A549 (cell line): Measurements from ENCODE around the gene NDUFV2. TPM values are rescaled to one million over a fixed set of nuclear protein-coding genes. Genes with fewer than 3 reads are reported as not detected.

Experiments
- ATAC-seq, 2 experiments: fragments of 200-7000 bp in 1 of 2; fragments of >200 bp in 1 of 2; cut with Nextera tagmentation in 1 of 2; cut with Tn5 transposase in 1 of 2; 3 replicates each; pipeline versions ENCODE4 v1.8.0 to v1.9.1; 2018 to 2020; ENCODE audit warnings: mild to moderate bottlenecking in 1 of 2, moderate library complexity in 1 of 2
- CTCF ChIA-PET: fragments of 300-600 bp; sonication (Branson Sonifier 250); formaldehyde crosslinking; extraction: SDS; loops from one replicate; lab custom pipeline; 2021; ENCODE audit warnings: antibody characterized with exemption, inconsistent platforms; lab: Yijun Ruan, JAX
- POLR2A ChIA-PET: fragments of 350-600 bp; formaldehyde crosslinking; extraction: SDS; loops from one replicate; lab custom pipeline; 2021; ENCODE audit warnings: antibody characterized with exemption, inconsistent platforms; lab: Yijun Ruan, JAX
- DNase-seq, 2 experiments: peaks; one replicate each; pipeline versions ENCODE4 v3.0.0 to v3.0.0-alpha.2; 2011 to 2016; ENCODE audit warnings: low read depth in 1 of 2, low spot score in 1 of 2
- FAIRE-seq: peaks from 2 replicates; lab custom pipeline; 2011; peaks lifted over from hg19 to GRCh38; lab: Jason Lieb, UNC
- H3K27ac ChIP-seq, 2 experiments: fragments of >200 bp; sonication (Bioruptor Twin); formaldehyde crosslinking; 3 replicates each; pipeline ENCODE4 v1.5.1; 2016 to 2017
- H3K4me1 ChIP-seq: fragments of >200 bp; sonication (Bioruptor Twin); formaldehyde crosslinking; 3 replicates; pipeline ENCODE4 v1.6.1; 2016
- H3K4me2 ChIP-seq: fragments of >200 bp; sonication (Bioruptor Twin); formaldehyde crosslinking; 3 replicates; pipeline ENCODE4 v1.6.1; 2016
- H3K4me3 ChIP-seq: fragments of >200 bp; sonication (Bioruptor Twin); formaldehyde crosslinking; 3 replicates; pipeline ENCODE4 v1.5.1; 2016
- H3K9me3 ChIP-seq: fragments of >200 bp; sonication (Bioruptor Twin); formaldehyde crosslinking; 3 replicates; pipeline ENCODE4 v1.6.1; 2016
- CEBPB ChIP-seq, 2 experiments: fragments of >200 bp in 1 of 2; sonication (Bioruptor Twin) in 1 of 2; formaldehyde crosslinking in 1 of 2; IDR thresholded peaks; 2 replicates each; pipeline ENCODE4 v1.6.1; 2012 to 2016
- EHF ChIP-seq: fragments of 250-450 bp; sonication (Bioruptor Pico); IDR thresholded peaks from 2 replicates; pipeline ENCODE4 v1.5.0; 2020; ENCODE audit warnings: mild to moderate bottlenecking
- EP300 ChIP-seq, 2 experiments: fragments of >200 bp; sonication (Bioruptor Twin); formaldehyde crosslinking; IDR thresholded peaks; 2 replicates in 1 of 2; 3 replicates in 1 of 2; pipeline ENCODE4 v1.6.1; 2016 to 2017
- FOSB ChIP-seq: fragments of 250-450 bp; sonication (Bioruptor Pico); IDR thresholded peaks from 2 replicates; pipeline ENCODE4 v1.5.0; 2020; ENCODE audit warnings: mild to moderate bottlenecking, moderate library complexity
- FOSL2 ChIP-seq, 2 experiments: fragments of 450-650 bp in 1 of 2; fragments of >200 bp in 1 of 2; sonication (Bioruptor Twin) in 1 of 2; formaldehyde crosslinking; IDR thresholded peaks; 2 replicates each; pipeline versions ENCODE4 v1.5.0 to v1.6.1; 2016 to 2020; ENCODE audit warnings: mild to moderate bottlenecking in 1 of 2, moderate library complexity in 1 of 2
- HOXA7 ChIP-seq: fragments of 250-450 bp; sonication (Bioruptor Pico); IDR thresholded peaks from 2 replicates; pipeline ENCODE4 v1.5.0; 2020; ENCODE audit warnings: mild to moderate bottlenecking, moderate library complexity
- HOXB13 ChIP-seq: fragments of 250-450 bp; sonication (Bioruptor Pico); IDR thresholded peaks from 2 replicates; pipeline ENCODE4 v1.5.0; 2020; ENCODE audit warnings: low read depth, mild to moderate bottlenecking, moderate library complexity
- KDM1A ChIP-seq: fragments of 200-600 bp; sonication (generic); IDR thresholded peaks from 2 replicates; pipeline ENCODE4 v1.6.1; 2016; ENCODE audit warnings: low read depth, mild to moderate bottlenecking
- KDM5A ChIP-seq: fragments of 200-600 bp; sonication (generic); IDR thresholded peaks from 2 replicates; pipeline ENCODE4 v1.6.1; 2016; ENCODE audit warnings: antibody characterized with exemption, mild to moderate bottlenecking
- MAFK ChIP-seq: fragments of 450-650 bp; IDR thresholded peaks from 2 replicates; pipeline ENCODE4 v1.6.1; 2014; ENCODE audit not compliant: partially characterized antibody
- MAZ ChIP-seq: fragments of 150-350 bp; IDR thresholded peaks from 2 replicates; pipeline ENCODE4 v1.6.1; 2014; ENCODE audit warnings: antibody characterized with exemption, low read depth, low read length, borderline replicate concordance
- PHF8 ChIP-seq: fragments of 200-600 bp; sonication (generic); IDR thresholded peaks from 2 replicates; pipeline ENCODE4 v1.6.1; 2016; ENCODE audit warnings: low read depth, mild to moderate bottlenecking, antibody characterized with exemption, moderate library complexity, borderline replicate concordance
- POLR2A ChIP-seq: IDR thresholded peaks from 2 replicates; pipeline ENCODE4 v1.6.1; 2012; ENCODE audit warnings: mild to moderate bottlenecking, low read length
- POLR2AphosphoS2 ChIP-seq: conservative IDR thresholded peaks from 2 replicates; pipeline ENCODE4 v1.6.1; 2012; ENCODE audit warnings: low read length, improper control_type of control experiment, inconsistent platforms
- RFX5 ChIP-seq: fragments of 450-650 bp; IDR thresholded peaks from 2 replicates; pipeline ENCODE4 v1.7.1; 2014; ENCODE audit warnings: antibody characterized with exemption, mild to moderate bottlenecking, moderate library complexity
- RNF2 ChIP-seq: fragments of 200-600 bp; sonication (generic); IDR thresholded peaks from 2 replicates; pipeline ENCODE4 v1.6.1; 2016; ENCODE audit warnings: low read depth, mild to moderate bottlenecking, antibody characterized with exemption, moderate library complexity, borderline replicate concordance
- SMC3 ChIP-seq: fragments of >200 bp; sonication (Bioruptor Twin); formaldehyde crosslinking; IDR thresholded peaks from 3 replicates; pipeline ENCODE4 v1.6.1; 2018; ENCODE audit warnings: inconsistent platforms
- ZC3H11A ChIP-seq: fragments of 450-650 bp; IDR thresholded peaks from 2 replicates; pipeline ENCODE4 v1.6.1; 2014; ENCODE audit warnings: antibody characterized with exemption, mild to moderate bottlenecking
- ZFP36 ChIP-seq: fragments of 450-650 bp; IDR thresholded peaks from 2 replicates; pipeline ENCODE4 v1.6.1; 2014; ENCODE audit warnings: borderline replicate concordance; ENCODE audit not compliant: partially characterized antibody
- ZSCAN20 ChIP-seq: fragments of 250-450 bp; sonication (Bioruptor Pico); IDR thresholded peaks from 2 replicates; pipeline ENCODE4 v1.8.0; 2022; ENCODE audit warnings: mild to moderate bottlenecking, moderate library complexity
- WGBS: methylation state at CpG from one replicate; pipeline ENCODE4 v1.1.6; 2017; ENCODE audit errors: missing lambda C conversion rate; 5-methylcytosine and 5-hydroxymethylcytosine counted together
- polyA plus RNA-seq, 4 experiments: library from polyadenylated mRNA; depleted of rRNA in 3 of 4; stranded (reverse); fragments of >200 nt; fragmentation: RNase III in 1 of 4; extraction: RNeasy Plus Mini Kit Qiagen cat#74134 plus additional on column Dnase treatment in 1 of 4; gene quantifications; 2 replicates in 3 of 4; 3 replicates in 1 of 4; pipeline ENCODE4 v1.2.3, GENCODE V29; 2011 to 2017
- TF ChIP-seq, protein P1 (sequence below): IDR thresholded peaks from 2 replicates; pipeline ENCODE4 v1.6.1; 2012
- TF ChIP-seq, protein P2 (sequence below): fragments of >200 bp; sonication (Bioruptor Twin); formaldehyde crosslinking; IDR thresholded peaks from 3 replicates; pipeline ENCODE4 v1.6.1; 2016
- TF ChIP-seq, protein P3 (sequence below): fragments of >200 bp; sonication (Bioruptor Twin); formaldehyde crosslinking; IDR thresholded peaks from 2 replicates; pipeline ENCODE4 v1.6.1; 2016
- TF ChIP-seq, protein P4 (sequence below): IDR thresholded peaks from 2 replicates; pipeline ENCODE4 v1.6.1; 2012; ENCODE audit warnings: low read depth, borderline replicate concordance
- TF ChIP-seq, protein P5 (sequence below): IDR thresholded peaks from 2 replicates; pipeline ENCODE4 v1.6.1; 2012
- TF ChIP-seq, protein P6 (sequence below): fragments of >200 bp; sonication (Bioruptor Twin); formaldehyde crosslinking; IDR thresholded peaks from 3 replicates; pipeline ENCODE4 v1.5.1; 2016
- TF ChIP-seq, protein P7 (sequence below): fragments of 250-450 bp; sonication (Bioruptor Pico); IDR thresholded peaks from 2 replicates; pipeline ENCODE4 v1.5.0; 2020; ENCODE audit warnings: low read depth, mild to moderate bottlenecking, moderate library complexity

NDUFV2 gene
- polyA plus RNA-seq, 2 of the 4 experiments (the other 2 are of a cell fraction) = 115 to 180 TPM

DNA sequence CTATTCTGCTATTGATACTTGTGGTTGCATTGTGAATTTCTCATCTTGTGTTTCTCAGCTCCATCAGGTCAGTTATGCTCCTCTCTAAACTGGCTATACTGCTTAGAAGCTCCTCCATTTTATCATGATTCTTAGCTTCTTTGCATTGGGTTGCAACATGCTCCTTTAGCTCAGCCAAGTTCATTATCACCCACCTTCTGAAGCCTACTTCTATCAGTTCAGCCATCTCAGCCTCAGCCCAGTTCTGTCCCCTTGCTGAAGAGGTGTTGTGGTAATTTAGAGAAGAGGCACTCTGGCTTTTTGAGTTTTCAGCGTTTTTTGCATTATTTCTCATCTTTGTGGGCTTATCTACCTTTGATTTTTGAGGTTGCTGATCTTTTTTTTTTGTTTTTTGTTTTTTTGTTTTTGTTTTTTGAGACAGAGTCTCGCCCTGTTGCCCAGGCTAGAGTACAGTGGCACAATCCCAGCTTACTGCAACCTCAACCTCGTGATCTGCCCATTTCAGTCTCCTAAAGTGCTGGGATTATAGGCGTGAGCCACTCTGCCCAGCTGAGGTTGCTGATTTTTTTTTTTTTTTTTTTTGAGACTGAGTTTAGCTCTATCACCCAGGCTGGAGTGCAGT, 70.1 kb downstream of the NDUFV2 start:
- no peak overlapping the region for H3K4me2 ChIP-seq
- no peak overlapping the region for H3K27ac ChIP-seq
- DNase-seq (no peak), FAIRE-seq (no peak), ATAC-seq (no peak)
- H3K4me3 ChIP-seq = no peak overlapping the region
- H3K4me1 ChIP-seq = no peaks in the 10 kb centered on the region
- ChIA-PET CTCF (interaction anchor here (0.6 kb wide), 1 partner anchor 751 kb away, joined by 3 read pairs; no protein-coding TSS in a partner anchor), POLR2A (no interaction called here)
- no peaks in the 10 kb centered on the region for H3K9me3 ChIP-seq
- no peak for TF ChIP-seq POLR2AphosphoS2
- no peak for TF ChIP-seq FOSL2 (IDR thresholded peaks at IDR 0.05)
- TF ChIP-seq FOSL2 (CRISPR knock-in tag; IDR thresholded peaks at IDR 0.05) = no peak
- TF ChIP-seq, protein P1, sequence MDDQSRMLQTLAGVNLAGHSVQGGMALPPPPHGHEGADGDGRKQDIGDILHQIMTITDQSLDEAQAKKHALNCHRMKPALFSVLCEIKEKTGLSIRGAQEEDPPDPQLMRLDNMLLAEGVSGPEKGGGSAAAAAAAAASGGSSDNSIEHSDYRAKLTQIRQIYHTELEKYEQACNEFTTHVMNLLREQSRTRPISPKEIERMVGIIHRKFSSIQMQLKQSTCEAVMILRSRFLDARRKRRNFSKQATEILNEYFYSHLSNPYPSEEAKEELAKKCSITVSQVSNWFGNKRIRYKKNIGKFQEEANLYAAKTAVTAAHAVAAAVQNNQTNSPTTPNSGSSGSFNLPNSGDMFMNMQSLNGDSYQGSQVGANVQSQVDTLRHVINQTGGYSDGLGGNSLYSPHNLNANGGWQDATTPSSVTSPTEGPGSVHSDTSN = no peak
- no peak for TF ChIP-seq SMC3
- no peak for TF ChIP-seq HOXA7
- no peak for TF ChIP-seq HOXB13 (CRISPR knock-in tag)
- TF ChIP-seq, protein P2, sequence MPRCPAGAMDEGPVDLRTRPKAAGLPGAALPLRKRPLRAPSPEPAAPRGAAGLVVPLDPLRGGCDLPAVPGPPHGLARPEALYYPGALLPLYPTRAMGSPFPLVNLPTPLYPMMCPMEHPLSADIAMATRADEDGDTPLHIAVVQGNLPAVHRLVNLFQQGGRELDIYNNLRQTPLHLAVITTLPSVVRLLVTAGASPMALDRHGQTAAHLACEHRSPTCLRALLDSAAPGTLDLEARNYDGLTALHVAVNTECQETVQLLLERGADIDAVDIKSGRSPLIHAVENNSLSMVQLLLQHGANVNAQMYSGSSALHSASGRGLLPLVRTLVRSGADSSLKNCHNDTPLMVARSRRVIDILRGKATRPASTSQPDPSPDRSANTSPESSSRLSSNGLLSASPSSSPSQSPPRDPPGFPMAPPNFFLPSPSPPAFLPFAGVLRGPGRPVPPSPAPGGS = no peak
- no peak for TF ChIP-seq KDM1A
- TF ChIP-seq ZSCAN20 (CRISPR knock-in tag) = no peak
- TF ChIP-seq CEBPB (IDR thresholded peaks at IDR 0.05) = no peak
- no peak for TF ChIP-seq EHF
- no peak for TF ChIP-seq PHF8
- TF ChIP-seq EP300 (IDR thresholded peaks at IDR 0.05) = no peak
- TF ChIP-seq, protein P3, sequence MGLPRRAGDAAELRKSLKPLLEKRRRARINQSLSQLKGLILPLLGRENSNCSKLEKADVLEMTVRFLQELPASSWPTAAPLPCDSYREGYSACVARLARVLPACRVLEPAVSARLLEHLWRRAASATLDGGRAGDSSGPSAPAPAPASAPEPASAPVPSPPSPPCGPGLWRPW = no peak
- TF ChIP-seq, protein P4, sequence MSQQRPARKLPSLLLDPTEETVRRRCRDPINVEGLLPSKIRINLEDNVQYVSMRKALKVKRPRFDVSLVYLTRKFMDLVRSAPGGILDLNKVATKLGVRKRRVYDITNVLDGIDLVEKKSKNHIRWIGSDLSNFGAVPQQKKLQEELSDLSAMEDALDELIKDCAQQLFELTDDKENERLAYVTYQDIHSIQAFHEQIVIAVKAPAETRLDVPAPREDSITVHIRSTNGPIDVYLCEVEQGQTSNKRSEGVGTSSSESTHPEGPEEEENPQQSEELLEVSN = no peak
- TF ChIP-seq MAZ = no peak
- TF ChIP-seq, protein P5, sequence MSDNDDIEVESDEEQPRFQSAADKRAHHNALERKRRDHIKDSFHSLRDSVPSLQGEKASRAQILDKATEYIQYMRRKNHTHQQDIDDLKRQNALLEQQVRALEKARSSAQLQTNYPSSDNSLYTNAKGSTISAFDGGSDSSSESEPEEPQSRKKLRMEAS = no peak
- TF ChIP-seq KDM5A = no peak
- WGBS = 77% methylated on average over 4 of the region's 4 CpGs

DNA sequence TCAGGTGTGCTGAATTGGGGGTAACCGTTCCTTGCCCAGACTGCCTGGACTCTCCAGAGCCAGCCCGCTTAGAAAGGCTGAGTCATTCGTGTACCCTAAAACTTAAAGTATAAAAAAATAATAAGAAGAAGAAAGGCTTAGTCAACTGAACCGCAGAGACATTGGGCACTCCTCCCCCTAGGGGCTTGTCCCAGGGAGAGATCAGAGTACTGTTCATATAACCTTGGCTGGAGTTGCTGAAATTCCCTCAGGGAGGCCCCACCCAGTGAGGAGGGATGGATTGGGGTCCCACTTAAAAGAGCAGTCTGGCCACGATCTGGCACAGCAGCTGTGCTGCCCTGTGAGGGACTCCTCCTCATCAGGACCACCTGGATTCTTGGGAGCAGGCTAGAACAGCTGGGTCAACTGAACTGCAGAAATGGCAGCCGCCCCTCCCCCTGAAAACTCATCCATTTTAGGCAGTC, 71.3 kb downstream of the NDUFV2 start:
- no peak overlapping the region for H3K27ac ChIP-seq
- CTCF ChIA-PET = no interaction called here
- no peaks in the 10 kb centered on the region for H3K9me3 ChIP-seq
- no peak overlapping the region for H3K4me2 ChIP-seq
- no peaks in the 10 kb centered on the region for H3K4me1 ChIP-seq
- 87% methylated on average over 6 of the region's 6 CpGs for WGBS
- DNase-seq (no peak), ATAC-seq (no peak), FAIRE-seq (no peak)
- TF ChIP-seq FOSB (CRISPR knock-in tag) (no peak), RFX5 (no peak), HOXB13 (CRISPR knock-in tag) (no peak), ZFP36 (no peak), POLR2A (no peak), MAFK (no peak), ZC3H11A (no peak), RNF2 (no peak), EHF (no peak)
- TF ChIP-seq, protein P1 = no peak
- TF ChIP-seq, protein P6, sequence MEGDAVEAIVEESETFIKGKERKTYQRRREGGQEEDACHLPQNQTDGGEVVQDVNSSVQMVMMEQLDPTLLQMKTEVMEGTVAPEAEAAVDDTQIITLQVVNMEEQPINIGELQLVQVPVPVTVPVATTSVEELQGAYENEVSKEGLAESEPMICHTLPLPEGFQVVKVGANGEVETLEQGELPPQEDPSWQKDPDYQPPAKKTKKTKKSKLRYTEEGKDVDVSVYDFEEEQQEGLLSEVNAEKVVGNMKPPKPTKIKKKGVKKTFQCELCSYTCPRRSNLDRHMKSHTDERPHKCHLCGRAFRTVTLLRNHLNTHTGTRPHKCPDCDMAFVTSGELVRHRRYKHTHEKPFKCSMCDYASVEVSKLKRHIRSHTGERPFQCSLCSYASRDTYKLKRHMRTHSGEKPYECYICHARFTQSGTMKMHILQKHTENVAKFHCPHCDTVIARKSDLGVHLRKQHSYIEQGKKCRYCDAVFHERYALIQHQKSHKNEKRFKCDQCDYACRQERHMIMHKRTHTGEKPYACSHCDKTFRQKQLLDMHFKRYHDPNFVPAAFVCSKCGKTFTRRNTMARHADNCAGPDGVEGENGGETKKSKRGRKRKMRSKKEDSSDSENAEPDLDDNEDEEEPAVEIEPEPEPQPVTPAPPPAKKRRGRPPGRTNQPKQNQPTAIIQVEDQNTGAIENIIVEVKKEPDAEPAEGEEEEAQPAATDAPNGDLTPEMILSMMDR = no peak
- TF ChIP-seq, protein P4 = no peak
- TF ChIP-seq, protein P7, sequence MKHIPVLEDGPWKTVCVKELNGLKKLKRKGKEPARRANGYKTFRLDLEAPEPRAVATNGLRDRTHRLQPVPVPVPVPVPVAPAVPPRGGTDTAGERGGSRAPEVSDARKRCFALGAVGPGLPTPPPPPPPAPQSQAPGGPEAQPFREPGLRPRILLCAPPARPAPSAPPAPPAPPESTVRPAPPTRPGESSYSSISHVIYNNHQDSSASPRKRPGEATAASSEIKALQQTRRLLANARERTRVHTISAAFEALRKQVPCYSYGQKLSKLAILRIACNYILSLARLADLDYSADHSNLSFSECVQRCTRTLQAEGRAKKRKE = no peak
- POLR2A ChIA-PET = no interaction called here
- no peak overlapping the region for H3K4me3 ChIP-seq
